ENCODE measurements around the gene TVP23C. TPM values are rescaled to one million over a fixed set of nuclear protein-coding genes. Genes with fewer than 3 reads are reported as not detected.
"Not testable (repeated sequence)": the region's sequence is repeated elsewhere in the genome, so short reads cannot be mapped to it uniquely, and the experiment has no call there.

TVP23C gene
- total RNA-seq, 2 donors from 2014 or later: 19.5 to 26.5 TPM

DNA sequence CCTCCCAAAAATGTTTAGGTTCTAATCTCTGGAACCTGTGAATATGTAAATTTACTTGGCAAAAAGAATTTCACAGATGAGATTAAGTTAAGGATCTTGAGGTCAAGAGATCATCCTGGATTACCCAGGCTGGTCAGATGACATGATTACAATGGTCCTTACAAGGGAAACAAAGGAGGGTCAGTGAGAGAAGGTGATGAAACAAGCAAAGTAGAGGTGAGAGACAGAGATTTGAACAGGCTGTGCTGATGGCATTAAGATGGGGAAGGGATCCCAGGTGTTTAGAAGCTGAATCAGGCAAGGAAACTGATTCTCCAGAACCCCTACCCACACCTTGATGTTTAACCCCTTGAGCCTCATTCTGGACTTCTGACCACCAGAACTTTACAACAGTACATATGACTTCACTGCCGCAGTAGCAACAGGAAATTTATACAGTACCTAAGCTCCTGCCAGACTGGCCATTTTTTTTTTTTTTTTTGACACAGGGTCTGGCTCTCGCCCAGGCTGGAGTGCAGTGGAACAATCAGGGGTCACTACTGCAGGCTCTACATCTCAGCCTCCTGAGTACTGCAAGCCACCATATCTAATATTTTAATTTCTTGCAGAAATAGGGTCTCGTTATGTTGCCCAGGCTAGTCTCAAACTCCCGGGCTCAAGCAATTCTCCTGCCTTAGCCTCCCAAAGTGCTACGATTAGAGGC lies 4.7 kb downstream of the TVP23C start:
- peaks cover 17% of the 10 kb centered on the region for H3K4me1 Mint-ChIP-seq (ENCODE audit: low read depth)
- not testable (repeated sequence) for H3K27ac Mint-ChIP-seq; ATAC-seq (replicated peaks in 1 of 2); DNase-seq; H3K27me3 Mint-ChIP-seq (ENCODE audit: low read depth); H3K9me3 Mint-ChIP-seq; H3K36me3 Mint-ChIP-seq (ENCODE audit: insufficient read depth in 2 of 2); H3K4me3 Mint-ChIP-seq

- H3K4me3 Mint-ChIP-seq; ATAC-seq (replicated peaks in 1 of 2); H3K27me3 Mint-ChIP-seq (ENCODE audit: low read depth); H3K27ac Mint-ChIP-seq; DNase-seq; H3K36me3 Mint-ChIP-seq (ENCODE audit: insufficient read depth in 2 of 2); H3K9me3 Mint-ChIP-seq: not testable (repeated sequence)
- H3K4me1 Mint-ChIP-seq (ENCODE audit: low read depth): peaks cover 17% of the 10 kb centered on the region
These were observed 5.9 kb downstream of the TVP23C start for GRCh38 chr17:15557334-15557832.

- peak; percentile 40 to 58 for ATAC-seq (replicated peaks in 1 of 2)
- DNase-seq; H3K27ac Mint-ChIP-seq; H3K4me1 Mint-ChIP-seq (ENCODE audit: low read depth); H3K4me3 Mint-ChIP-seq; H3K36me3 Mint-ChIP-seq (ENCODE audit: insufficient read depth in 2 of 2); H3K9me3 Mint-ChIP-seq; H3K27me3 Mint-ChIP-seq (ENCODE audit: low read depth): not testable (repeated sequence)
These were observed 10.4 kb downstream of the TVP23C start for GRCh38 chr17:15552932-15553331.

- H3K36me3 Mint-ChIP-seq (ENCODE audit: insufficient read depth in 2 of 2); H3K27me3 Mint-ChIP-seq (ENCODE audit: low read depth); H3K27ac Mint-ChIP-seq; DNase-seq; ATAC-seq (replicated peaks in 1 of 2); H3K9me3 Mint-ChIP-seq; H3K4me1 Mint-ChIP-seq (ENCODE audit: low read depth); H3K4me3 Mint-ChIP-seq: not testable (repeated sequence)
These were observed 13.7 kb downstream of the TVP23C start for GRCh38 chr17:15549552-15549951.

DNA sequence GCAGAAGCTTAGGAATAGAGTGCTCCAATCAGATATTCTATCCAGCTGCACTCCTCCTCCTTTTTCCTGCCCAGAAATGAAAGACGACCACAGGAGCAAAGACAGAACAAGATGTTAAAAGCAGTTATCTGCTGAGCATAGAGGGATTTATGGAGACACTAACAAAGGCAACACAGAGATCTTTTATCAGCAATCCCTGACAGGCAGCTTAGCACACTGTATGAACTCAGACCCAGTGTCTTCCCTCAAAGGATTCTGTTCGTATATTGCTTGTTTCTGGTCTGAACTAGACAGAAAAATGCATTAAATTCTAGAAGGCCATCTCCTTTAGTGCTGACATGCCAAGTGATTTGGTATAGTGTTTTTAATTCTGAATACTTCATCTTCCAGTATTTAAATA lies 16.7 kb downstream of the TVP23C start:
- not testable (repeated sequence) for ATAC-seq (replicated peaks in 1 of 2); DNase-seq; H3K27ac Mint-ChIP-seq; H3K27me3 Mint-ChIP-seq (ENCODE audit: low read depth); H3K9me3 Mint-ChIP-seq; H3K4me1 Mint-ChIP-seq (ENCODE audit: low read depth); H3K36me3 Mint-ChIP-seq (ENCODE audit: insufficient read depth in 2 of 2); H3K4me3 Mint-ChIP-seq

DNA sequence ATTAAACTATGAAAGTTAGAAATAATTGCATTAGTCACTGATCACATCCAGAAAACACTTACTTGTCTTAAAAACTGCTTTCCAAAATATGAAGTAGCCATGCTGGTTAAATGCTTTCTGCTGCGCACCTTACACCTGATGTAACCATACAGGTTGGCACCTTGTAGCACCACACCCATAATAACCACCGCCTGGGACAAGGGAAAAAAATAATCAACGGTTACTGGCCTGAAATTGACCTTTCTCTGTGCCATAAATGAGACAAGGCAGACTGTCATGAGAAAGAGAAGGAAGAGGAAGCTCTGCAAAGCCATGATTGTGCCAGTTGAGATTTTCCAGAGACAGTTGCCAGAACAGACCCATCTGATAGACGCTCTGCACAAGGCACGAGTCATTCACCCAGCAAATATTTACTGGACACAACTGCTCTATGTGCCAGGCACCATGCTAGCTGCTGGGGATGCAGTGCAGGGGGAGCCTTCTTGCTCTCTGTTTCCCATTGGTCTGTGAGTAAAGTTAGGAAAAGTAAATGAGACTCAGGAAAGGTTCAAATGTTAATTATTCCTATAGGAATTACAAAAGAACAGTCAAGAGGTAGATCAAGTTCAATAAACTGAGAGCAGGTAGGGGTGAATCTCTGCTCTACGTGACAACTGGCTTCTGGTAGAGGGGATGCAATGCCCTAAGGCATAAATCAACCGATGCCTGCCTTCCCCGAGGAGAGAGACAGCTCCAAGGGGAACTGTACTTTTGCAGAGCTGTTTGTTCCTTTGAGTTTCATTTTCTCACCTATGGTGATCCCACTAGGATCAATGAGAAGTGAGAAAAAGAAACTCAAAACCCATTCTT lies 22.7 kb downstream of the TVP23C start:
- DNase-seq; H3K9me3 Mint-ChIP-seq; H3K36me3 Mint-ChIP-seq (ENCODE audit: insufficient read depth in 2 of 2); H3K4me3 Mint-ChIP-seq; H3K27me3 Mint-ChIP-seq (ENCODE audit: low read depth); ATAC-seq (replicated peaks in 1 of 2); H3K4me1 Mint-ChIP-seq (ENCODE audit: low read depth); H3K27ac Mint-ChIP-seq: not testable (repeated sequence)

GRCh38 chr17:15533122-15533521 lies 30.2 kb downstream of the TVP23C start:
- H3K4me3 Mint-ChIP-seq; H3K9me3 Mint-ChIP-seq; H3K27ac Mint-ChIP-seq; DNase-seq; H3K36me3 Mint-ChIP-seq (ENCODE audit: insufficient read depth in 2 of 2); ATAC-seq (replicated peaks in 1 of 2); H3K27me3 Mint-ChIP-seq (ENCODE audit: low read depth); H3K4me1 Mint-ChIP-seq (ENCODE audit: low read depth): not testable (repeated sequence)

DNA sequence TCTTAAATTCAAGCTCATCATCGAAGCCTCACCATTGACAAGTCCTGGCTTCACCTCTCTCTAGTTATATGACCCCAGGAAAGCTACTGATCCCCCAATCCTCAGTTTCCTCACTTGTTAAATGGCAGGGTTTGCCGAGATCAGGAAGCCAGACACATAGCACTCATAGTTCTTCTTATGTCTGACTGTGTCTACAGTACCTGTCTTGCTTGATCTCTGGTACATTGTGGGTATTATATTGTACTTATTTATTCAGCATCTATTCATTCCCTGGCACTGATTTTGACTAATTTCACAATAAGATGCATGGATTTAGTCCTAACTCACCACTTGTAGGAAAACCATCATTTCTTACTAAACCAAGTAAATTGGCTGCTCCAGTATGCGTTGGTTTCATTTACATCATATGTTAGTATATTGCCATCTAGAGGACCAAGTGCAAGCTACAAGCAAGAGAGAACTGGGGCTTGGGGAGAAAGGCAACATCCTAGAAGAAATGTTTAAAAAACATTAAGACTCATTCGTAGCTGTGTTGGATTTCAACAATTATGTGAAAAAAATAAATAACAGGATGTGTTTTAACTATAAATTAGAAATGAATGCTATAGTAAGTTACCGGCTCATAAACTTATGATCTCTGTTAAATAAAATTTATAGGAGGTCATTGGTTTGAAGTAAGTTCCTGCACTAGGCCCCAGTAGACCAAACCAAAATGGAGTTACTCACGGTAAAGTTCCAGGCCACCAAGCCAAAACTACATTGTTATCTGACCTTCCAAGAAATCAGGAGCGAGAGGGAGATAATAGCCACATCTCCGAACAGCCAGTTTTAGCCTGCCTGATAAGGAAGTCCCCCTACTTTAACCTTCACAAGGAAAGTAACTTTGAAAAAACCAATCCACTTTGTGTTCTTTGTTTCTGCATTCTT lies 36.7 kb downstream of the TVP23C start:
- H3K4me1 Mint-ChIP-seq (ENCODE audit: low read depth); H3K27ac Mint-ChIP-seq; H3K27me3 Mint-ChIP-seq (ENCODE audit: low read depth); H3K9me3 Mint-ChIP-seq; H3K36me3 Mint-ChIP-seq (ENCODE audit: insufficient read depth in 2 of 2); H3K4me3 Mint-ChIP-seq; DNase-seq: not testable (repeated sequence)
- ATAC-seq (replicated peaks in 1 of 2): peak; percentile 55 to 57

- H3K4me3 Mint-ChIP-seq; DNase-seq; H3K27ac Mint-ChIP-seq; H3K27me3 Mint-ChIP-seq (ENCODE audit: low read depth); H3K36me3 Mint-ChIP-seq (ENCODE audit: insufficient read depth in 2 of 2); H3K4me1 Mint-ChIP-seq (ENCODE audit: low read depth); H3K9me3 Mint-ChIP-seq; ATAC-seq (replicated peaks in 1 of 2): not testable (repeated sequence)
These were observed 38.0 kb downstream of the TVP23C start for GRCh38 chr17:15524990-15525985.

GRCh38 chr17:15516150-15516549 lies 47.1 kb downstream of the TVP23C start:
- DNase-seq (no peak), ATAC-seq (replicated peaks in 1 of 2) (no peak)
- Mint-ChIP-seq H3K4me1 (ENCODE audit: low read depth) (no peaks in the 10 kb centered on the region), H3K36me3 (ENCODE audit: insufficient read depth in 2 of 2) (peaks cover 2 to 4% of the 10 kb centered on the region in 2 donors), H3K9me3 (no peaks in the 10 kb centered on the region), H3K27ac (no peak overlapping the region), H3K27me3 (ENCODE audit: low read depth) (no peaks in the 10 kb centered on the region), H3K4me3 (no peak overlapping the region)

- Mint-ChIP-seq H3K27ac (no peak overlapping the region), H3K27me3 (ENCODE audit: low read depth) (no peaks in the 10 kb centered on the region), H3K4me1 (ENCODE audit: low read depth) (no peaks in the 10 kb centered on the region), H3K36me3 (ENCODE audit: insufficient read depth in 2 of 2) (peaks cover 2 to 4% of the 10 kb centered on the region in 2 donors), H3K9me3 (no peaks in the 10 kb centered on the region), H3K4me3 (no peak overlapping the region)
- ATAC-seq (replicated peaks in 1 of 2): no peak
- DNase-seq: no peak
These were observed 48.8 kb downstream of the TVP23C start for GRCh38 chr17:15514469-15514868.

GRCh38 chr17:15513856-15514459 lies 49.3 kb downstream of the TVP23C start:
- Mint-ChIP-seq H3K4me3 (no peak overlapping the region), H3K4me1 (ENCODE audit: low read depth) (no peaks in the 10 kb centered on the region), H3K27ac (no peak overlapping the region), H3K27me3 (ENCODE audit: low read depth) (no peaks in the 10 kb centered on the region), H3K36me3 (ENCODE audit: insufficient read depth in 2 of 2) (peaks cover 2 to 4% of the 10 kb centered on the region in 2 donors), H3K9me3 (no peaks in the 10 kb centered on the region)
- no peak for DNase-seq
- ATAC-seq (replicated peaks in 1 of 2): no peak

Data from activated T-cell treated with anti-CD3 and anti-CD28 coated beads, Interleukin-2, amount 50 U/mL, for 72 hours (primary cell).